SJSA1 (cell line): ENCODE data around the gene CDH23. TPM values are rescaled to one million over a fixed set of nuclear protein-coding genes. Genes with fewer than 3 reads are reported as not detected.

Source experiments
- DNase-seq, 2 experiments: peaks; one replicate each; pipeline ENCODE4 v3.0.0-alpha.2; 2015 to 2020; ENCODE audit warnings: low spot score in 2 of 2, low read depth in 1 of 2
- H3K27ac ChIP-seq: fragments of 250-450 bp; sonication (Bioruptor Pico); 2 replicates; pipeline ENCODE4 v1.5.1; 2020; ENCODE audit warnings: mild to moderate bottlenecking, moderate library complexity
- H3K27me3 ChIP-seq: fragments of 250-450 bp; sonication (Bioruptor Pico); replicated peaks from 2 replicates; pipeline ENCODE4 v1.5.1; 2020; ENCODE audit warnings: mild to moderate bottlenecking, moderate library complexity
- H3K36me3 ChIP-seq: fragments of 250-450 bp; sonication (Bioruptor Pico); 2 replicates; pipeline ENCODE4 v1.5.1; 2020; ENCODE audit warnings: mild to moderate bottlenecking
- H3K4me1 ChIP-seq: fragments of 250-450 bp; sonication (Bioruptor Pico); replicated peaks from 2 replicates; pipeline ENCODE4 v1.6.1; 2021; ENCODE audit warnings: mild to moderate bottlenecking
- H3K4me3 ChIP-seq: fragments of 250-450 bp; sonication (Bioruptor Pico); 2 replicates; pipeline ENCODE4 v1.5.1; 2020; ENCODE audit warnings: mild to moderate bottlenecking
- H3K9me3 ChIP-seq: fragments of 250-450 bp; sonication (Bioruptor Pico); replicated peaks from 2 replicates; pipeline ENCODE4 v1.5.1; 2020; ENCODE audit warnings: mild to moderate bottlenecking
- total RNA-seq: library from RNA; depleted of rRNA; stranded (reverse); fragments of >200 nt; shearing (Covaris generic); gene quantifications from 2 replicates; pipeline ENCODE4 v1.2.3, GENCODE V29; 2014

Gene CDH23
- total RNA-seq, 1 experiment from 2014 or later = 0.37 TPM

DNA sequence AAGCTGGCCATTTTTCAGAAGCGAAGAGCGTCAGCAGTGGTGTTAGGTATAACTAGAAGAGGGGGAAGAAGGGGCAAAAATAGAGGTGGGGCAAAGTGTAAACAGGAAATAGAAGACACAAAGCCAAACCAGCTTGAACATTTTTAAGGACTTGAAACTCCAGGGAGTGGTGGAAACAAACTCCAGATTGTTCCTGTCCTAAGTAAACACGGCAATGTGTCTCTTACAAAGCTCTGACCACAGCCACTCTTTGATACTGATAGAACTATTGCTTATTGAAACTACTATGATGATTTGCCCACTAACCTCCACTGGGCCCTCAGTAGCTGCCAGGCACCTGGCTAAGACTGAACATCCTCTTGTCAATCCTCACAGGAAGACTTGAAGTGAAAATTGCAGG is 20.8 kb upstream of the CDH23 start:
- no peaks in the 10 kb centered on the region for H3K9me3 ChIP-seq
- H3K27ac ChIP-seq = no peak overlapping the region
- no peak overlapping the region for H3K4me3 ChIP-seq
- no peaks in the 10 kb centered on the region for H3K36me3 ChIP-seq
- H3K4me1 ChIP-seq = peaks cover 18% of the 10 kb centered on the region
- no peaks in the 10 kb centered on the region for H3K27me3 ChIP-seq
- DNase-seq = no peak

DNA sequence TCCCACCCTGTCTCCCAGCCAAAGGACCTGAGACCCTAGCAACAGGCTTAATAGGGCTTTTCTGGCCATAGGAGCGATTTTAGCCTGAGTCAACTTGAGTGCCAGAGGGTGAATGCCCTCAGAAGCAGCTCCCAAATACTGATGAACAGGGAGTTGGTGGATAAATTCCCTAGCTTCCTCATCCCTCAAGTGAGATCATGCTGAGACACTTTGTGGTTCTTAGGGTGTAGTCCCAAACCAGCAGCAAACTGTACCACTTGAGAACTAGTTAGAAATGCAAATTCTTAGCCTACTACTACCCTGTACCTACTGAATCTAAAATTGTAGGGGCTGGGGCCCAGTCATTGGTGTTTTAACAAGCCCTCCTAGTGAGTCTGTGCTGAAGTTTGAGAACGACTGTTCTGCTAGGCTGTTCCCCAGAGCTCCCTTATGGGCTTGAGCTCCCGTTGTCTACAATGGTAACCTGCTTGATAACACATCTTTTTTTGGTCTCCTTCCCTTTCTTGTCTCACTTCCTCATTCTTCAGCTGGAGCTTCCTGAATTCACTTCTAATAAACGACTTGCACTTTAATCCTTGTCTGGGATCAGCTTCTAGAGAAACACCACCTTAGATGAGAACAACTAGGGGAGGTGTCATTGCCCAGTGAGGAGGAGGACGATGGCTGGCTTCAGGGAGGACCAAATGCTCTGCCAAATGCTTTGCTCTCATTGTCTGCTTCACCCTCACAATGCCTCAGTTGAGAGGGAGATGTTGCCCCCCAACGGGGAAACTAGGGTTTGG is 18.2 kb upstream of the CDH23 start:
- Histone ChIP-seq H3K4me3 (no peak overlapping the region), H3K4me1 (peaks cover 18% of the 10 kb centered on the region), H3K27ac (no peak overlapping the region), H3K9me3 (no peaks in the 10 kb centered on the region), H3K27me3 (no peaks in the 10 kb centered on the region), H3K36me3 (no peaks in the 10 kb centered on the region)
- DNase-seq = no peak

DNA sequence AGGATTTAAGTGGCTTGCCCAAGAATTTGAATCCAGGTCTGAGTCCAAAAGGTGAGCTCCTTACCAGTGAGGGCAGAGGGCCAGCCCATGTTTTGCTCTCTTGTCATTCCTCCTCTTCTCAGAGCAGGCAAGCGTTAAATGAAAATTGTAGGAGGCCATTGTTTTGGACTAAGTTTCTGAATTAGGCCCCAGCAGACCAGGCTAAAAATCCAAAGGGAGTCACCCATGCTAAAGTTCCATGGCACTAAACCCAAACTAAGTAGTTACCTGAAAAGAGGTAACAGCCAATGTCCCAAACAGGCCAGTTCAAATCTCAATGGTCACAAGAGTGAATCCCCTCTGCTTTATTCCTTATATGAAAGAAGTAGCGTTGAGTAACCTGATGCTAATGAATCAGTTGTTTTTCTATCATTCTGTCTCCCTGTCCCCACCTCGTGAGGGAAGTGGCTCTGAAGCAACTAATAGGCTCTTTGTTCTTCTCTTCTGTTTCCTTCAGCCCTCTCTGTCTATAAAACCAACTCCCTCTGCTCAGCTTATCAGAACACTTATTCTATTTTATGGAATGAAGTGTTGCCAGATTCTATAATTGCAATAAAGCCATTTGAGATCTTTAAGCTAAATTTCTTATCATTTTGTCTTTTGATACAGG is 17.5 kb upstream of the CDH23 start:
- no peak overlapping the region for H3K27ac ChIP-seq
- H3K27me3 ChIP-seq = no peaks in the 10 kb centered on the region
- peaks cover 18% of the 10 kb centered on the region for H3K4me1 ChIP-seq
- H3K9me3 ChIP-seq = no peaks in the 10 kb centered on the region
- DNase-seq = no peak
- H3K36me3 ChIP-seq = no peaks in the 10 kb centered on the region
- H3K4me3 ChIP-seq = no peak overlapping the region

DNA sequence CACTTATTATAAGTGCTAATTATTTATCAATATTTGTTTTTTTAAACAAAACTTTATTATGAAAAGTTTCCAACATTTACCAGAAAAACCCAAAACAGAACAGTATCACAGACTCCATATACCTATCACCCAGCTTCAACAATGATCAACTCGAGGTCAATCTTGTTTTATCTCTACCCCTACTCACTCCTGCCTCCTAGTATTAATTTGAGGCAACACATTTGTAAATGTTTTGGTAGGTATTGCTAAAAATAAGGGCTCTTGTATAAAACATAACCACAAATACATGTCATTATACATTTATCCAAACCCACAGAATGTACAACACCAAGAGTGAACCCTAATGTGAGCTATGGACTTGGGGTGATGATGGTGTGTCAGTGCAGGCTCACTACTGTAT is 15.9 kb upstream of the CDH23 start:
- no peaks in the 10 kb centered on the region for H3K9me3 ChIP-seq
- H3K4me1 ChIP-seq = peaks cover 16% of the 10 kb centered on the region
- H3K27me3 ChIP-seq = no peaks in the 10 kb centered on the region
- no peaks in the 10 kb centered on the region for H3K36me3 ChIP-seq
- H3K27ac ChIP-seq = no peak overlapping the region
- no peak overlapping the region for H3K4me3 ChIP-seq
- DNase-seq = no peak

DNA sequence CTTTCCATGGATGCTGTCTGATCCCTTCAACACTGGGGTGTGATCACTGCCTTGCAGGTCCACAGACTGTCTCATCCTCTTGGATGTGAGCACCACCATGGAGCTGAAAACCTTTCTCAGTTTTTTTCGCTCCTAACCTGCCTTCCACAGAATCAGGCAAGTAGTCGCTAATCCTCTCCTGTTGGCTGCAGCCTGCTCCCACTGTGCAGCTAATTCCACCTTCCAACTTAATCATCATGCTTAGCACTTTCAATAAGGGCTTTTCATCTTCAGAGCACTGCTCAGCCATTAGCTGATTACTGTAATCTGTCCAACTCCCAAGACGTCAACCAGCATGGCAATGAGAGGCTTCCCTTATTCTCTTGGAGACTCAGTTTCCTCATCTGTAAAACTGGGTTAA is 15.1 kb upstream of the CDH23 start:
- no peak for DNase-seq
- Histone ChIP-seq H3K36me3 (no peaks in the 10 kb centered on the region), H3K4me3 (no peak overlapping the region), H3K4me1 (peaks cover 9% of the 10 kb centered on the region), H3K9me3 (no peaks in the 10 kb centered on the region), H3K27ac (no peak overlapping the region), H3K27me3 (no peaks in the 10 kb centered on the region)

DNA sequence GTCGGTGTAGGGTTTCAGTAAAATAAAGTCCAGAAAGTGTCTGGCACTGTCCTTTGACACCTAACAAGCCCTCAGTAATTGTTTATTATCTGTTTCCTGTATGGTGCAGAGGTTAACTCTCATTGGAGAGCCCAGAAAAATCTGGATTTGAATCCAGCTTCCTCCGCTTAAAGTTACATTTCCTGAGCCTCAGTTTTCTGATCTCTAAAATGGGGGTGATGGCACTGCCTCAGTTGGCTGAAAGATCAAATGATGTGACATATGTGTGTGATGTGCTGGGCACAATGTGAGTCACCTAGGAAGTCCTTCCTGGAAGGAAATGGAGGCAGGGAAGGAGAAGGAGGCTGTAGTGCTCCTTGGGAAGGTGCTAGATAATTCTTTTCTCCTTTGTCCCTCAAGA is 14.7 kb upstream of the CDH23 start:
- H3K9me3 ChIP-seq = no peaks in the 10 kb centered on the region
- peaks cover 4% of the 10 kb centered on the region for H3K4me1 ChIP-seq
- no peak overlapping the region for H3K27ac ChIP-seq
- H3K36me3 ChIP-seq = no peaks in the 10 kb centered on the region
- H3K4me3 ChIP-seq = no peak overlapping the region
- H3K27me3 ChIP-seq = no peaks in the 10 kb centered on the region
- no peak for DNase-seq

DNA sequence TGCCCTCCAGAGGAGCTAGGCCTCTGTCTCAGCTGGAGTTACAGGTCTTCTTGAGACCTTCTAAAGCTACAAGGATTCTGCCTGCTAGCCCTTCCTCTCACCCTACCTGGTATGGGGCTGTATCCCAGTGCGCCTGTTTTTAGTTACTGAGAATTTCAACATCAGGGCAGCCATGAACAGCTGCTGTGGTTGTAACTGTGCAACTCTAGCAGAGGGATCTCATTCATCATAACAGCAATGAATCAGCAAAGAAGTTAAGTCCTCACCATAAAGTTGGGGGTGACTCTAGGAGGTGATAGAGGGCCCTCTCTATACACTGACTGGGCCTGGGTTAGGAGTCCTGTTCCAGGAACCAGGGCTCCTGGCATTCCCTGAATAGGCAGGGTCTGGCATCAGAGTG is 14.0 kb upstream of the CDH23 start:
- Histone ChIP-seq H3K9me3 (no peaks in the 10 kb centered on the region), H3K27ac (no peak overlapping the region), H3K36me3 (no peaks in the 10 kb centered on the region), H3K4me1 (no peaks in the 10 kb centered on the region), H3K4me3 (no peak overlapping the region), H3K27me3 (no peaks in the 10 kb centered on the region)
- DNase-seq = no peak

DNA sequence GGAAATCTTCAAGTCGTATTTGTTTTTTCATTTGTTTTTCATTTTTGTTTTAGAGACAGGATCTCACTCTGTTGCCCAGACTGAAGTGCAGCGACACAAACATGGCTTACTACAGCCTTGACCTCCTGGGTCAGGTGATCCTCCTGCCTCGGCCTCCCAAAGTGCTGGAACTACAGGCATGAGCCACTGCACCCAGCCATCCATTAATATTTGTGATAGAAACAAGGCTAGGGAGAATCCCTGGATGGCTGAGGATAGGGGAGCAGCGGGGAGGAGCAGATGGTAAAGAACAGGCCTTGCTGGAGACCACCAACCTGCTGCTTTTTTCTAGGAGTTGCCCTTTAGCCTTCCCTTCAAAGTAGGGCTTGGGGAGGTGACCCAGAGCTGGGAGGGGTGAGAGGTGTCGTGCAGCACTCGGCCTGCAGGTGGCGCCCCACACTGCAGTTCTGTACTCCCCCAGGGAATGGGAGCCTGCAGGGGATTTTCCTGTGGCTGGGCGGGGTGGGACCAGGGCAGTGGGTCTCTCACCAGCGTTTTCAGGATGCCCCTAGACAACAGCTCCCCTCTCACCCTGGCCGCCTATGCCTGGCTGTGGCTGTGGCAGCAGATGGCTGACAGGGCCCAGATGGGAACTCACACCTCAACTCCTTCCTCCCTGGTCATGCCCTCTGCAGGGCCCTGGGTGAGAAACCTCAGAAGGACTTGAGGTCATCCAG is 12.6 kb upstream of the CDH23 start:
- Histone ChIP-seq H3K9me3 (no peaks in the 10 kb centered on the region), H3K27ac (no peak overlapping the region), H3K27me3 (peaks cover 9% of the 10 kb centered on the region), H3K4me3 (no peak overlapping the region), H3K4me1 (no peaks in the 10 kb centered on the region), H3K36me3 (no peaks in the 10 kb centered on the region)
- peak; percentile 44 to 68 for DNase-seq

DNA sequence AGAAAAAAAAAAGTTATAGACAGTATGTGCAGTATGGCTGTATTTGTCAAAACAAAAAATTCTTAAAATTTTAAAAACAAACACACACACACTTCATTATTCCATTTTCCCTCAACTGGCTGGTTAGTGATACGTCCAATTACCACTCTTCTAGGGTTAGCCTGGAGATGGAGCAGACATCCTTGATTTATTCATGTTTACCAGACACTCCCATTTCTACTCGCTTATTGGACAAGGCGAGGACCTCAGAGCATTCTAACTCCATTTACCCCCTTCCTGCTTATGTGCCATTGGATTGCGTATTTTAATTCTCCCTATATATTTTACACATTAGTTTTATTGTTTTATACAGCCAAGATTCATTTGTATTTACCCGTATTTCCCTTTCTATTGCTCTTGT is 8.5 kb upstream of the CDH23 start:
- no peak for DNase-seq
- H3K9me3 ChIP-seq = no peaks in the 10 kb centered on the region

DNA sequence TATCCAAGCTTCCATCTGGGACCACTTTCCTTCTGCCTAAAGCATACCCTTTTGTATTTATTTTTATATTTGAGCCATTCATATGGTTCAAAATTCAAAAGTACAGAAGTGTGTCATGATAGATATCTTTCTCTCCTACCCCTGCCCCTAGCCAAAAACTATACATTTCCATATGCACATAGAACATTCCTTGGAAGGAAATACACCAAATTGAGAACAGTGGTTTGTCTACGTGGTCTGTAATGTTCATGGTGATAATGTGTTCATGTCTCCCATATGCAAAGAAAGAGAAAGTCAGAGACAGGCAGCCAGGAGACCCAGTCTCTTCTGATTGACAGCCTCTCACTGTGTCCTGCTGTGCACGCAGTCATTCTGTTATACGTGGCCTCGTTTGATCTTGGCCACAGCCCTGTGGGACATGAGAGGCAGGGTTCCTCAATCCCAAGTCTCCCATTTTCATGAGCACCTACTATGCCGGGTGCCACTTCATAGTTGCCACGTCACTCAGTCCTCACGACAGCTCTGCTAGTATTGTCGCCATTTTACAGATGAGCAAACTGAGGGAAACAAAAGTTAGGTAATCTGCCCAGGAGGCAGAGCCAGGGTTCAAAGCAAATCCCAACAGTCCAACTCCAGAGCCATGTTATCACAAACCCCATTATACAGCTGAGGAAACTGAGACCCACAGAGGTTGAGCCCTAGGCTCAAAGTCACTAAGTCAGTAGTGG is 8.0 kb upstream of the CDH23 start:
- Histone ChIP-seq H3K36me3 (no peaks in the 10 kb centered on the region), H3K27me3 (peaks cover 25% of the 10 kb centered on the region), H3K27ac (no peak overlapping the region), H3K9me3 (no peaks in the 10 kb centered on the region), H3K4me1 (no peaks in the 10 kb centered on the region), H3K4me3 (no peak overlapping the region)
- no peak for DNase-seq

More for the DNA sequence above, 8.5 kb upstream of the CDH23 start:
- H3K4me3 ChIP-seq = no peak overlapping the region
- peaks cover 20% of the 10 kb centered on the region for H3K27me3 ChIP-seq
- no peaks in the 10 kb centered on the region for H3K4me1 ChIP-seq
- H3K36me3 ChIP-seq = no peaks in the 10 kb centered on the region
- H3K27ac ChIP-seq = no peak overlapping the region

DNA sequence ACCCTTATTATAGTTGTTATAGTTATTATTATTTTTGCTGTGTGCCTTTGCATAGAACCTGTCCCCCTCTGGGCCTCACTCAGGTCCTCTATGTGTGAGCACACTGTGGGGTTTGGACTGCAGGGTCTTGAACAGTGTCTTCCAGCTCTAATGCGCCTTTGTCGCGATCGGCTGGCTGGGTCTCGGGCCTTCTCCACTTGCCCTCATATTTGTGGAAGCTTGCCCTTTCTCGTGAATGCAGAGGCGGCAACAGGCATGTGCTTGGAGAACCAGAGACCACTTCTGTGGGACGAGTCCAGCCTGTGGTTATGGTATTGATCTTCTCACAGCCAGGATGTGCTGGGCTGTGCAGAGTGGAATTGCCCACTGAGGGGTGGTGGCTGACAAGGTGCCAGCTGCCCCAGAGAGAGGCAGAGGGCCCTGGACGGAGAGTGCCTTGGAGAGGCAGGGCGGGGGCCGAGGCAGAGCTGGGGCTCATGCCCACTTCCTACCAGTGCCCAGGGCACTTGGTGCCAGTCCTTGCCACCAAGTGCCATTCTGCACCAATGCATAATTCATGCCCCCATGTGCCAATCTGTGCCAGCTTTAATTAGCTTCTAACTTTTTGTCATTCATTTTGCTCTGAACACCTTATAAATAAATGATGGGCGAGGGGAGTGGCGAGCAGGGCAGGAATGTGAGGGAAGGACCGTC is 6.8 kb upstream of the CDH23 start:
- Histone ChIP-seq H3K9me3 (no peaks in the 10 kb centered on the region), H3K4me3 (no peak overlapping the region), H3K27ac (no peak overlapping the region), H3K36me3 (no peaks in the 10 kb centered on the region), H3K4me1 (no peaks in the 10 kb centered on the region), H3K27me3 (peaks cover 25% of the 10 kb centered on the region)
- DNase-seq = no peak

DNA sequence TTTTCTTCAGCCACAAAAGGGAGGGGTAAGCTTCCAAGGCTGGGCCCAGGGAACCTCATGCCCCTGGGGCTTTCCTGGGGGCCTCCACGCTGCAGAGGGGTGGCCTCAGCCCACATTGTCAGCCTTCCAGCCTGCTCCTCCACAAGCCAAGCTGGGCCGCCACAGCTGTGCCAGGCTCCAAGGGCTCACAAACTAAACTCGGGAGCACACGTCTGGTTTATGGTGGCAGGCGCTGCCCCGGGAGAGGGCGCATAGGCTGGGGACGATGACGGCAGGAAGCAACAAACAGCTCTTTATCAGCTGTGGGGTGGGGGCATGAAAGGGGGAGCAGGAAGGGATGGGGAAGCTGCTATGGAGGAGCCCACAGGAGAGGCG is 6.3 kb upstream of the CDH23 start:
- DNase-seq = no peak
- Histone ChIP-seq H3K27ac (no peak overlapping the region), H3K4me1 (no peaks in the 10 kb centered on the region), H3K4me3 (no peak overlapping the region), H3K36me3 (no peaks in the 10 kb centered on the region), H3K27me3 (peaks cover 27% of the 10 kb centered on the region), H3K9me3 (no peaks in the 10 kb centered on the region)

DNA sequence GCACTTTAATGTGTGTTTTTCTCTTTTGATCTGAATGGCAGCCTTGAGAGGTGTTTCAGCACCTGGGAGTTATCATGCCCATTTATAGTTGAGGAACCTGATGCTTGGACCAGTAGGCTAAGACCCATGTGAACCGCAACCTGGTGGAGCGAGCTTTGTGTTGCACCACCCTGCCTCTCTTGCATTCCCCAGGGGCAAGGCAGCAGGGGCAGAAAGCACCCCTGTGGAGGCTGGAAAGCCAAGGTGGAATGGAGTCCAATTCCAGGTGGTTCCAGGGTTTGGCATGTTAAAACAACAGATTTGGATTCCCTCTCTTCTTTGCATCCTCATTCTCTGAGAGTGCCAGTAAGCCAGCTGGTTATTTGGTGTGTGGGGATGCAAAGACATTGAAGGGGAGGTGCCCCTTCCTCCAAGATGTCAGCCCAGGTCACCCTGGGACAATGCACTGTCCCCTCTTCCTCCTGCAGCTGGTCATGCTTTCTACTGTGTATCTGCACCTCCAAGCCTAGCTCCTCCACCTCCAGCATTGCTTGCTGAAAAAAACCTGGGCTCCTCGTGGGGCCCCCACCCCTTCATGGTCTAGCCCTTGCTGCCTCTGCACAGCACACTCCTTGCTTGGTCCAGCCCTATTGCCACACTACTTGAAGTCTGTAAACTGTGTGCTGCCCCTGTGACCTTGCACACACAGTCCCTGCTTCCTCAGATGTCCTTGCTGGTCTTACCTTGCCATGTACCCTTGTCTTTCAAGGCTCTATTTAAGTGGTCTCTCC is 5.6 kb upstream of the CDH23 start:
- Histone ChIP-seq H3K4me1 (no peaks in the 10 kb centered on the region), H3K27me3 (peaks cover 33% of the 10 kb centered on the region), H3K36me3 (no peaks in the 10 kb centered on the region), H3K4me3 (no peak overlapping the region), H3K27ac (no peak overlapping the region), H3K9me3 (no peaks in the 10 kb centered on the region)
- peak in 1 of 2 experiments; percentile 28 for DNase-seq
